ENCODE results near the gene PSPH.
"Not testable (repeated sequence)": the region's sequence is repeated elsewhere in the genome, so short reads cannot be mapped to it uniquely, and the experiment has no call there.

Gene PSPH

GRCh38 chr7:56051339-56052191 is at the start of gene PSPH, which contains the start of gene CCT6A:
Gene PSPH (minus strand): TSS chr7:56051444. CDS start chr7:56021212, 30,232 bp downstream.
Gene CCT6A (plus strand): TSS chr7:56051765. CDS start chr7:56051849, 84 bp downstream.
- H3K27me3 Mint-ChIP-seq: no peaks in the 10 kb centered on the region
- peaks cover 6% of the 10 kb centered on the region for H3K4me1 Mint-ChIP-seq (ENCODE audit: low read depth)
- no peaks in the 10 kb centered on the region for H3K9me3 Mint-ChIP-seq
- H3K36me3 Mint-ChIP-seq (ENCODE audit: low read depth): peaks cover 53% of the 10 kb centered on the region
- H3K4me3 Mint-ChIP-seq: peak within 1 kb of the TSS; percentile 97
- peak within 1 kb of the TSS; percentile 94 for H3K27ac Mint-ChIP-seq
- intact Hi-C loops (cut with micrococcal nuclease): loop anchor here (1.0 to 2.0 kb wide), 2 partner anchors 13 to 101 kb away; partner anchors contain the start of genes MRPS17 and SUMF2

DNA sequence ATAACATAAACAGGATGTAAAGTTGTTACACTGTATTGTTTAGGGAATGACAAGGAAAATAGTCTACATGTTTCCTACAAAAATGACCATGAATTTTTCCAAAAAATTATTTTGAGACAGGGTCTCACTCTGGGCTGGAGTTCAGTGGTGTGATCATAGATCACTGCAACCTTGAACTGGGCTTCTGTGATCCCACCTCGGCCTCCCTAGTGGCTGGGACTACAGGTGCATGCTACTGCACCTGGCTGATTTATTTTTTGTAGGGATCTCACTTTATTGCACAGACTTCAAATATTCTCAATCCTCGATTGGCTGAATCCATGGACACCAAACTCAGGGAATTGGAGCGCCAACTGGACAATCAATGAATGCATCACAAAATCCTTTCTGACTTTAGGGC is 48.4 kb upstream of the PSPH start:
- no peak overlapping the region for H3K27ac Mint-ChIP-seq
- intact Hi-C loops (cut with micrococcal nuclease): no loop called here
- H3K4me1 Mint-ChIP-seq (ENCODE audit: low read depth): no peaks in the 10 kb centered on the region
- H3K36me3 Mint-ChIP-seq (ENCODE audit: low read depth): peaks cover 63% of the 10 kb centered on the region
- no peaks in the 10 kb centered on the region for H3K27me3 Mint-ChIP-seq
- no peak overlapping the region for H3K4me3 Mint-ChIP-seq
- H3K9me3 Mint-ChIP-seq: no peaks in the 10 kb centered on the region

GRCh38 chr7:56098187-56099008 is 47.2 kb upstream of the PSPH start:
- H3K27ac Mint-ChIP-seq; H3K4me3 Mint-ChIP-seq; intact Hi-C loops (cut with micrococcal nuclease); H3K9me3 Mint-ChIP-seq; H3K27me3 Mint-ChIP-seq; H3K4me1 Mint-ChIP-seq (ENCODE audit: low read depth): not testable (repeated sequence)
- H3K36me3 Mint-ChIP-seq (ENCODE audit: low read depth): peaks cover 50% of the 10 kb centered on the region

- Mint-ChIP-seq H3K4me3 (no peak overlapping the region), H3K27ac (no peak overlapping the region), H3K27me3 (no peaks in the 10 kb centered on the region), H3K36me3 (ENCODE audit: low read depth) (peaks cover 44% of the 10 kb centered on the region), H3K4me1 (ENCODE audit: low read depth) (no peaks in the 10 kb centered on the region), H3K9me3 (no peaks in the 10 kb centered on the region)
- intact Hi-C loops (cut with micrococcal nuclease): no loop called here
Measured at GRCh38 chr7:56097700-56098099, 46.5 kb upstream of the PSPH start.

DNA sequence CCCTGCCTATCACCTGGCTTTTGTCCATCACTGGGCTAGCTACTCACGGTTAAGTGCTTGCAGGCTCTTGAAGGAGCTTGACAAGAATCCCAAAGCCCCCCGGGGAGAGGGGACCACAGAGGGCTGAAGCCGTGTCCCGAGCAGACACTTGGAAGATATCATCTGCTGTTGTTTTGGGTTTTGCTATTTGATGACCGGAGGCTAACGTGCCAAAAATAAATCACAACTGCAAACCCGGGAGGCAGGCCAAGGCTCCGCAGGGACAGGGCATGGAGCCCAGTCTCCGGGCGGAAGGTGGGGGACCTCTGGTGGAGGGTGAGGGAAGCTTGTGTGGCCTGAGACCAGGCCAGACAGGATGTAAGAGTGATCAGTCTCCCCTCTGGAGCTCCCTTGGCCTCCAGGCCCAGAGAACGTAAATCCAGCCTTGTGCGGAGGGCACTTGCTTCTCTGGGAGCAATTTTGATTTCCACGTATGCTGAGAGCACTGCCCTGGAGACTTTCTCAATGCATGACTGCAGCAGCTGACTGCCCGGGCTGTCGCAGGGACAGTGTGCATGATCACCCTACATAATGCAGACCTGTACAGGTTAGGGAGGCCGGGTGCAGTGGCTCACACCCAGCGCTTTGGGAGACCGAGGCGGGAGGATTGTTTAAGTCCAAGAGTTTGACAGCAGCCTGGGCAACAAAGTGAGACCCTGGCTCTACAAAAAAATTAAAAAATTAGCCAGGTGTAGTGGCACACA is 41.7 kb upstream of the PSPH start, which contains the start of gene PHKG1:
TSS of gene PHKG1 (minus strand) at position 164 of the 743 bp plus-strand sequence. CDS start 4,011 bp downstream, outside the sequence.
- H3K36me3 Mint-ChIP-seq (ENCODE audit: low read depth): peaks cover 21% of the 10 kb centered on the region
- intact Hi-C loops (cut with micrococcal nuclease): no loop called here
- H3K27me3 Mint-ChIP-seq: no peaks in the 10 kb centered on the region
- H3K4me1 Mint-ChIP-seq (ENCODE audit: low read depth): no peaks in the 10 kb centered on the region
- no peak within 1 kb of the TSS for H3K27ac Mint-ChIP-seq
- H3K9me3 Mint-ChIP-seq: no peaks in the 10 kb centered on the region
- H3K4me3 Mint-ChIP-seq: no peak within 1 kb of the TSS

DNA sequence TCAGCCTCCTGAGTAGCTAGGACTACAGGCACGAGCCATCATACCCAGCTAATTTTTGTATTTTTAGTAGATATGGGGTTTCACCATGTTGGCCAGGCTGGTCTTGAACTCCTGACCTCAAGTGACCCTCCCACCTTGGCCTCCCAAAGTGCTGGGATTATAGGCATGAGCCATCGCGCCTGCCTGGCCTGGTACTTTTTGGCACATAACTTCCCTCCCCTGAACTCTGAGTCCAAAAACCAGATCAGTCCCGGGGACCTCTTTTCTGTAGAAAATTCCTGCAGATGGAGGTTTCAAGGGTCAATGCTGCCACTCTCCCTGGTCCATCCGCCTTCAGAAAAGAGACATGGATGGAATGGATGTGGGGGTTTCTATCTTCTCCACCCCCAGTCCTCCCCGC is 41.1 kb upstream of the PSPH start:
- H3K4me1 Mint-ChIP-seq (ENCODE audit: low read depth); intact Hi-C loops (cut with micrococcal nuclease); H3K27me3 Mint-ChIP-seq; H3K27ac Mint-ChIP-seq; H3K4me3 Mint-ChIP-seq; H3K9me3 Mint-ChIP-seq: not testable (repeated sequence)
- H3K36me3 Mint-ChIP-seq (ENCODE audit: low read depth): peaks cover 26% of the 10 kb centered on the region

GRCh38 chr7:56091591-56091990 is 40.3 kb upstream of the PSPH start:
- Mint-ChIP-seq H3K9me3 (no peaks in the 10 kb centered on the region), H3K4me3 (no peak overlapping the region), H3K36me3 (ENCODE audit: low read depth) (peaks cover 34% of the 10 kb centered on the region), H3K27ac (no peak overlapping the region), H3K4me1 (ENCODE audit: low read depth) (no peaks in the 10 kb centered on the region), H3K27me3 (no peaks in the 10 kb centered on the region)
- intact Hi-C loops (cut with micrococcal nuclease): no loop called here

GRCh38 chr7:56087445-56087844 is 36.2 kb upstream of the PSPH start:
- Mint-ChIP-seq H3K9me3 (no peaks in the 10 kb centered on the region), H3K4me1 (ENCODE audit: low read depth) (no peaks in the 10 kb centered on the region), H3K27ac (no peak overlapping the region), H3K27me3 (no peaks in the 10 kb centered on the region), H3K36me3 (ENCODE audit: low read depth) (peaks cover 64% of the 10 kb centered on the region), H3K4me3 (no peak overlapping the region)
- intact Hi-C loops (cut with micrococcal nuclease): no loop called here

- H3K36me3 Mint-ChIP-seq (ENCODE audit: low read depth): peaks cover 71% of the 10 kb centered on the region
Measured at GRCh38 chr7:56086761-56087160, 35.5 kb upstream of the PSPH start.

DNA sequence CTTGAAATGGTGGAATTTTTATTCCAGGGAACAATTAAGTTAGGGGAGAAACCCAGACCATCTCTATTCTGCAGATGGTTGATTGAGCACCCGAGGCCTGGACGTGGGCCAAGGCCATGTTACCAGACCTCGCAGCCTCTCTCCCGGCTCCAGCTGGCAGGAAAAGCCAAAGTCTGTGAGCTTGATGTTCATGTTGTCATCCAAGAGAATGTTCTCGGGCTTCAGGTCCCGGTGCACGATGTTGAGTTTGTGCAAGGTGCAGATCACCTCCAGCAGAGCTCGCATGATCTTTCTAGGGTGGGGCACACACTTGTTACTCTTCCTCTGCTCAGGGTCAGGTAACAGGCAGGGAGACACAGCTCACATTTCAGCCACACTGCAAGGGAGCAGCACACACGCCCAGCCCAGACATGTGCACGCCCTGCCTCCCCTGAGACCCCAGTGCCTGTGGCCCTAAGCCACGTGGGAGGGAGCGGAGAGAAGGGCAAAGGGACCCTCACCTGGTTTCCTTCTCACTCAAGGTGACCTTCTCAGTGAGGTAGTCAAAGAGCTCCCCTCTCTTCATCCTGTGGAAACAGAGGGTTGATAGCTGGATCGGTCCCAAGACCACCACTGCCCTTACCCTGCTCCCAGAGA is 32.0 kb upstream of the PSPH start:
- Mint-ChIP-seq H3K27me3 (no peaks in the 10 kb centered on the region), H3K9me3 (no peaks in the 10 kb centered on the region), H3K4me3 (no peak overlapping the region), H3K4me1 (ENCODE audit: low read depth) (no peaks in the 10 kb centered on the region), H3K36me3 (ENCODE audit: low read depth) (peaks cover 93% of the 10 kb centered on the region), H3K27ac (no peak overlapping the region)
- intact Hi-C loops (cut with micrococcal nuclease): loop anchor here (5.0 kb wide), 1 partner anchor 806 kb away; no protein-coding TSS in a partner anchor

More at GRCh38 chr7:56086761-56087160, 35.5 kb upstream of the PSPH start:
- Mint-ChIP-seq H3K27ac (no peak overlapping the region), H3K9me3 (no peaks in the 10 kb centered on the region), H3K4me1 (ENCODE audit: low read depth) (no peaks in the 10 kb centered on the region), H3K27me3 (no peaks in the 10 kb centered on the region), H3K4me3 (no peak overlapping the region)
- intact Hi-C loops (cut with micrococcal nuclease): no loop called here

- H3K27ac Mint-ChIP-seq: no peak overlapping the region
- no peaks in the 10 kb centered on the region for H3K9me3 Mint-ChIP-seq
- intact Hi-C loops (cut with micrococcal nuclease): loop anchor here (5.0 kb wide), 1 partner anchor 804 kb away; no protein-coding TSS in a partner anchor
- H3K27me3 Mint-ChIP-seq: no peaks in the 10 kb centered on the region
- H3K4me1 Mint-ChIP-seq (ENCODE audit: low read depth): no peaks in the 10 kb centered on the region
- H3K4me3 Mint-ChIP-seq: no peak overlapping the region
- H3K36me3 Mint-ChIP-seq (ENCODE audit: low read depth): peaks cover 92% of the 10 kb centered on the region
Measured at GRCh38 chr7:56081626-56082340, 30.5 kb upstream of the PSPH start.

GRCh38 chr7:56080726-56081435 is 29.6 kb upstream of the PSPH start:
- not testable (repeated sequence) for H3K4me3 Mint-ChIP-seq; H3K27me3 Mint-ChIP-seq; H3K9me3 Mint-ChIP-seq; H3K4me1 Mint-ChIP-seq (ENCODE audit: low read depth)
- intact Hi-C loops (cut with micrococcal nuclease): loop anchor here (5.0 kb wide), 1 partner anchor 804 kb away; no protein-coding TSS in a partner anchor
- Mint-ChIP-seq H3K27ac (peak overlapping the region; percentile 7), H3K36me3 (ENCODE audit: low read depth) (peaks cover 90% of the 10 kb centered on the region)
